ENCODE data around the gene ZFPM1.

ZFPM1 gene

DNA sequence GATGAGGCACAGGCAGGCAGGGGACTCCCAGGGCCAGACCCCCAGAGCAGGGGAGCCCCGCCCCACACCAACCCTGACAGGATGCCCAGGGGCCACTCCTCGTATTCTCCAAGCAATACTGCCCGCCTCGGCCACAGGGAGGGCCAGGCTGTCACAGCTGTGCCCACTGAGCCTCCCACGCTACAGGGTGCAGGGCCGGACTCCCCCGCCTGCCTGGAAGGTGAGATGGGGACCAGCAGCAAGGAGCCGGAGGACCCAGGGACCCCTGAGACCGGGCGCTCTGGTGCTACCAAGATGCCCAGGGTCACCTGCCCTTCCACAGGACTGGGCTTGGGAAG is 18.8 kb upstream of the ZFPM1 start:
- no peak for DNase-seq (ENCODE audit: low read depth)

DNA sequence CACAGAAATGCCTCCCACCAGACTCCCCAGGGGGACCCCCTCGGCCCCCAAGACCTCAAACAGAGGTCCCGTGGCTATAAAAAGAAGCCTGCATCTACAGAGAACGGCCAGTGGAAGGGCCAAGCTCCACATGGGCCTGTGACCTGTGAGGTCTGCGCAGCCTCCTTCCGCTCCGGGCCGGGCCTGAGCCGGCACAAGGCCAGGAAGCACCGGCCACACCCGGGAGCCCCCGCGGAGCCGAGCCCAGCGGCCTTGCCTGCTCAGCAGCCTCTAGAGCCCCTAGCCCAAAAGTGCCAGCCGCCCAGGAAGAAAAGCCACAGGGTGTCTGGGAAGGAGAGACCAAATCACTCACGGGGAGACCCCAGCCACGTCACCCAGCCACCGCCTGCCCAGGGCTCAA is 18.3 kb upstream of the ZFPM1 start:
- no peak for DNase-seq (ENCODE audit: low read depth)

DNA sequence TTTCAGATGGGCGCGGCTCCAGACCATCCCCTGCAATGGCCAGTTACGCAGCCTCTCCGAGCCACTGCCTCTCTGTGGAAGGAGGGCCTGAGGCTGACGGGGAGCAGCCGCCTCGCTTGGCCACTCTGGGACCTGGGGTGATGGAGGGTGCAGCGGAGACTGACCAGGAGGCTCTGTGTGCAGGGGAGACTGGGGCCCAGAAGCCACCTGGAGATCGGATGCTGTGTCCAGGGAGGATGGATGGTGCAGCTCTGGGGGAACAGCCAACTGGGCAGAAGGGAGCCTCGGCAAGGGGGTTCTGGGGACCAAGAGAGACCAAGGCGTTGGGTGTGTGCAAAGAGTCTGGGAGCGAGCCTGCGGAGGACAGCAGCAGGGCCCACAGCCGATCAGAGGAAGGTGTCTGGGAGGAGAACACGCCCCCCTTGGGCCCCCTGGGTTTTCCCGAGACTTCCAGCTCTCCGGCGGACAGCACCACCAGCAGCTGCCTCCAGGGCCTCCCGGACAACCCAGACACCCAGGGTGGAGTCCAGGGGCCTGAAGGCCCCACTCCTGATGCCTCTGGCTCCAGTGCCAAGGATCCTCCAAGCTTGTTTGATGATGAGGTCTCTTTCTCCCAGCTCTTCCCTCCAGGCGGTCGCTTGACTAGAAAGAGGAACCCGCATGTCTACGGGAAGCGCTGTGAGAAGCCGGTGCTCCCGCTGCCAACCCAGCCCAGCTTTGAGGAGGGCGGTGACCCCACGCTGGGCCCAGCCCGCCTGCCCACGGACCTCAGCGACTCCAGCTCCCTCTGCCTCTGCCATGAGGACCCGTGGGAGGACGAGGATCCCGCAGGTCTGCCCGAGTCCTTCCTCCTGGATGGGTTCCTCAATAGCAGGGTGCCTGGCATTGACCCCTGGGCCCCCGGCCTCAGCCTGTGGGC is 17.4 kb upstream of the ZFPM1 start:
- DNase-seq (ENCODE audit: low read depth) = no peak

DNA sequence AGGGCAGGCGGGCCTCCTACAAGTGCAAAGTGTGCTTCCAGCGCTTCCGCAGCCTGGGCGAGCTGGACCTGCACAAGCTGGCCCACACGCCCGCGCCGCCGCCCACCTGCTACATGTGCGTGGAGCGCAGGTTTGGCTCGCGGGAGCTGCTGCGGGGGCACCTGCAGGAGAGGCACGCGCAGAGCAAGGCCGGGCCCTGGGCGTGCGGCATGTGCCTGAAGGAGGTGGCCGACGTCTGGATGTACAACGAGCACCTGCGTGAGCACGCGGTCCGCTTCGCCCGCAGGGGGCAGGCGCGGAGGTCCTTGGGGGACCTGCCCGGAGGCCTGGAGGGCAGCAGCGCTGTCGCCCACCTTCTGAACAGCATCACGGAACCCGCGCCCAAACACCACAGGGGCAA is 16.3 kb upstream of the ZFPM1 start:
- no peak for DNase-seq (ENCODE audit: low read depth)

DNA sequence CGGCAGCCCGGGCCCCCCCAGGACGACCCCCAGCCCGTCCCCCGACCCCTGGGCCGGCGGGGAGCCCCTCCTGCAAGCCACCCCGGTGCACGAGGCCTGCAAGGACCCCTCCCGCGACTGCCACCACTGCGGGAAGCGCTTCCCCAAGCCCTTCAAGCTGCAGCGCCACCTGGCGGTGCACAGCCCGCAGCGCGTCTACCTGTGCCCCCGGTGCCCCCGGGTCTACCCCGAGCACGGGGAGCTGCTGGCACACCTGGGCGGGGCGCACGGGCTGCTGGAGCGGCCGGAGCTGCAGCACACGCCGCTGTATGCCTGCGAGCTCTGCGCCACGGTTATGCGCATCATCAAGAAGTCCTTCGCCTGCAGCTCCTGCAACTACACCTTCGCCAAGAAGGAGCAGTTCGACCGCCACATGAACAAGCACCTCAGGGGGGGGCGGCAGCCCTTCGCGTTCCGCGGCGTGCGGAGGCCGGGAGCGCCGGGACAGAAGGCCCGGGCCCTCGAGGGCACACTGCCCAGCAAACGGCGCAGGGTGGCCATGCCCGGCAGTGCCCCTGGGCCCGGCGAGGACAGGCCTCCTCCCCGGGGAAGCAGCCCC is 15.6 kb upstream of the ZFPM1 start:
- peak; percentile 63 for DNase-seq (ENCODE audit: low read depth)

DNA sequence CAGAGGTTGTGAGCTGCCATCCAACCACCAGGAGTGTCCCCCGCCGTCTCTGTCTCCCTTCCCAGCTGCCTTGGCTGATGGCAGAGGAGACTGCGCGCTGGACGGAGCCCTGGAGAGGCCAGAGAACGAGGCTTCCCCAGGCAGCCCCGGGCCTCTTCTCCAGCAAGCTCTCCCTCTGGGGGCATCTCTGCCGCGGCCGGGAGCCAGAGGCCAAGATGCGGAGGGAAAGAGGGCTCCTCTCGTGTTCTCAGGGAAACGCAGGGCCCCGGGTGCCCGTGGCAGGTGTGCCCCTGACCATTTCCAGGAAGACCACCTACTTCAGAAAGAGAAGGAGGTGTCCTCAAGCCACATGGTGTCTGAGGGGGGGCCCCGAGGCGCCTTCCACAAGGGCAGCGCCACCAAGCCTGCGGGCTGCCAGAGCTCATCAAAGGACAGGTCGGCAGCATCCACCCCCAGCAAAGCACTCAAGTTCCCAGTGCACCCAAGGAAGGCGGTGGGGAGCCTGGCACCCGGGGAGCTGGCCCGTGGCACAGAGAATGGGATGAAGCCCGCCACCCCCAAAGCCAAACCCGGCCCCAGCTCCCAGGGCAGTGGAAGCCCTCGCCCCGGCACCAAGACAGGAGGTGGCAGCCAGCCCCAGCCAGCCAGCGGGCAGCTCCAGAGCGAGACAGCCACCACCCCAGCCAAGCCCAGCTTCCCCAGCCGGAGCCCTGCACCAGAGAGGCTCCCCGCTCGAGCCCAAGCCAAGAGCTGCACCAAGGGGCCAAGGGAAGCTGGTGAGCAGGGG is 14.8 kb upstream of the ZFPM1 start:
- no peak for DNase-seq (ENCODE audit: low read depth)

DNA sequence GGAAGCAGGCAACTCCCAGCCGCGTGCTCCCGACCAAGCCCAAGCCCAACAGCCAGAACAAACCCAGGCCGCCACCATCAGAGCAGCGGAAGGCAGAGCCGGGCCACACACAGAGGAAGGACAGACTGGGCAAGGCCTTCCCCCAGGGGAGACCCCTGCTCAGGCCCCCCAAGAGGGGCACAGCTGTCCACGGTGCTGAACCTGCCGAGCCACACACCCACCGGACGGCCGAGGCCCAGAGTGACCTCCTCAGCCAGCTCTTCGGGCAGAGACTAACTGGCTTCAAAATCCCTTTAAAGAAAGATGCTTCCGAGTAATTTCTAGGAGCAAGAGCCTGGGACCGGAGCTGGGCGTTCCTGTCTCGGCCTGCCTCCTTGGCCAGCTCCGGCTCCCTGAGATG is 14.1 kb upstream of the ZFPM1 start:
- no peak for DNase-seq (ENCODE audit: low read depth)

DNA sequence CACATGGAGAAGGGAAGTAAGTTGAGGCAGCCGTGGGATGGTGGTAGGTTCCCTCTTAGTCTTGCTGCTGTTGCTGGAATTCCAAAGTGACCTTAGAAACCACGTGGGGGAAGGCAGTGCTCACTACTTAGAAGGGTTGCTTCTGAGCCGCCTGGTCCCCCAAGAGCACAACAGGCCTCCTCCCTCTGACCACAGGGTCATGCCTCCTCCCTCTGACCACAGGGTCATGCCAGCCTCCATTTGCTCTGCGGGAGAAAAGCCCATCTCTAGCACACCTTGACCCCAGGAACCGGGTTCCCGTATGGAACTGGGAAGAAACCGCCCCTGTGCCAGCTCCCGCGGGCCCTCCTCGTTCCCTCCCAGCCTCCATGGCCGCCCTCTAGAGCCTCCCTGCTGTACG is 13.4 kb upstream of the ZFPM1 start:
- no peak for DNase-seq (ENCODE audit: low read depth)

DNA sequence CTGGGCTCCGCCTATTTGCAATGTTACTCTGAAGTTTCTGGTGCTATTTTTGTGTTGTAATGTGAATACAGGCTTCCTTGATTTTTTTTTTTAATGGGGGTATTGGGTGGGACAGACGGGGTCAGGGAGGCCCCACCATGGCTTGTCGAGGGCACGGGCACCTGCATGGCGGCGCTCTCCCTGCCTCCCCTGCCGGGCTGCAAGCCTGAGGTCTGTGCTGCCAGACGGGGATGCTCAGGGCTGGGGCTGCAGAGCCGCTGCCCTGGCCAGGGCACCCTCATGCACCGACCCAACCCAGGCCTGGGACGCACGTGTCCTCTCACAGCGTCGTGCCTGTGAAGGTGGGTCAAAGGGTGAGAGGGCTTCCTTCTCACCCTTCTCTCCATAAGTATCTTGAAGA is 13.0 kb upstream of the ZFPM1 start:
- DNase-seq (ENCODE audit: low read depth) = no peak

DNA sequence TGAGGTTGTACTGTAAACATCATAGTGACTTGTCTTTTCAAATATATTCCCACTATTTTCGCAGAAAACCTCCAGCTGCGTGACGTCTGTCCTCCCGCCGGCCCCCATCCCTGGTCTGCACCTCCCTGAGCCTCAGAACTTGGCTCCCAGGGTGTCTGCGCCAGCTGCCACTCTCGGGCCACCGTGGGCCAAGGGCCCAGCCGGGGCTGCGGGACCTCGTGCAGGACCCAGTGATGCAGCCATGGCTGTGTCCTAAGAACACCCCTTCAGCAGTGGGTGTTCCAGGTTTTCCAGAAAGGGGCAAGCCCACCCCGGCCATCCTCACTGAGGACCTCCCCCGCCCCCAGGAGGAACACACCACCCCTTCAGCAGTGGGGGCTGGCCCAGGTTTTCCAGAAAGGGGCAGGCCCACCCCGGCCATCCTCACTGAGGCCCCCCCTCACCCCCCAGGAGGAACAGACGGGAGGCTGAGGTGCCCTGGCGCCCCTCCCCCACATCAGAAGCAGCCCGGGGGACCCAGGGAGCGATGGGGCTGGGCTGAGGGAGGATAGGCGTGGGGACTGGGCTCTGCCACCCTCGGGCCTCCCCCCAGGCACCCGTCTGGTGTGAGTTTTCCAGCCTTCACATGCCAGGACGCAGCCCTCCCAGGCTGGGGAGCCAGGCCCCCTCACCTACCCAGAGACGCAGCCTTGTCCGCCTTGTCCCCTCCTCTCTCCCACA is 12.2 kb upstream of the ZFPM1 start:
- no peak for DNase-seq (ENCODE audit: low read depth)

DNA sequence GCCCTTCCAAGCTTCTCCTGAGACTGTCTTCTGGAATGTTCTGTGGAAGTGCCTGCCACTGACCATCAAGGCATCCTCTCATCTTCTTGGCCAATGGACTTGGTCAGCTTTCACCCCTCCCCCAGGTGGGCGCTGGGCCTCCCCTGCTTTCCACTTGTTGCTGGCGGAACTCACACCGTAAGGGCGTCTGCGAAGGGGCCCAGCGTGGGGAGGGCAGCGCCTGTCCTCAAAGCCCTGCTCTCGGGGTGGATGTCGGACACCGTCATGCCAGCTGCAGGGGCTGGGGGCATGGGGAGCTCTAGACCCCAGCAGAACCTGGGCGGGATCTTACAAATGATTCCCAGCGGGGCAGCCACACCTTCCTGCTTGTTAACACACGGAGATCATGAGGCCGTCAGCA is 11.6 kb upstream of the ZFPM1 start:
- no peak for DNase-seq (ENCODE audit: low read depth)

DNA sequence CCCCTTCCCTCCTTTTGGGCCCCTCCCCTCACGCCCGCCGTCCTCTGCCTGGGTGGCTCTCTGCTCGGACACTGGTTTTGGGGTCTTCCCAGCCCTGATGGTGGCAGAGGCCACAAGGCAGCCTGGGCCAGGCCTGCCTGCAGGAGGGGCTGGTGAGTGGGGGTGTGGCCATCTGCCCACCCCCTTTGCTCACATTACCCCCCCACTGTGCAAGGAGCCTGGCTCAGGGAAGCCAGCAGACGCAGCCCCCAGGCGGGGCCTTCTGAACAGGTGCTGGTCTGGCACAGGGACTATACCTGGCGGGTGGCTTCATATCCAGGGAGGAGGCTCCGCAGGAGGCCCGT is 10.7 kb upstream of the ZFPM1 start:
- no peak for DNase-seq (ENCODE audit: low read depth)

DNA sequence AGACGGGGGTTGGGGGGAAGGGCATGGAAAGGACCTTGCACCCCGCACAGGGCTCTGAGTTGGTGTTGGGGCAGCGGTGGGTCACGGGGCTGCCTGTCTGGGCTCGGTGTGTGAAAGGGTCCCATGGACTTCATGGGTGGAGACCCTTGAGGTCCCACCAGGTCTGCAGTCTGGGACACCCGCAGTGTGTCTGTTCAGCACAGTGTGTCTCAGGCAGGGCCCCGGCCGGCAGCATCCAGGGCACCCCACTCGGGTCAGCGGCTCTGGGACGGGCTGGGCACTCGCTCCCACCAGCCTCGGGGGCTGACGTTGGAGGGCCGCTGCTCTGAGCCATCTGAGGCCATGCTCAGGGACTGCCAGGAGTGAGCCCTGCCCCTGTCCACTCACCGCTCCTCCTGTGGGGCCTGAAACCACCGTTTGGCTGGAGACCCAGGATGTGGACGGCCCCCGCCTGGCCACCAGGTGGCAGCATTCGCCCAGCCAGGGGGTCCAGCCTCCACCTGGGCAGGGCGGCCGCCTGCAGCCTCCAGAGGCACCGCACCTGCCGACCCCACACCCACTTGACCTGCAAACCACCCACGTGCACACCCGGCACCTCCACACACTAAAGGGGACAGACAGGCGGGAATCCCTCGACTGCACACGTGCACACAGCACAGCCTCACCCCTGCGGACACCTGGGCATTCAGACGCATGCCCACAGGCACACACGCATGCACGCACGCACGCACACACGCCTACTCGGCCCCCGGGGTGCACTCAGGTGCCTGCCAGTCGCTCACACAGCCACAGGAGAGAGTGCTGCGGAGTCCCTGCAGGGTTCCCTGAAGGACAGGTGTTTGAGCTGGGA is 10.1 kb upstream of the ZFPM1 start:
- peak; percentile 63 for DNase-seq (ENCODE audit: low read depth)

DNA sequence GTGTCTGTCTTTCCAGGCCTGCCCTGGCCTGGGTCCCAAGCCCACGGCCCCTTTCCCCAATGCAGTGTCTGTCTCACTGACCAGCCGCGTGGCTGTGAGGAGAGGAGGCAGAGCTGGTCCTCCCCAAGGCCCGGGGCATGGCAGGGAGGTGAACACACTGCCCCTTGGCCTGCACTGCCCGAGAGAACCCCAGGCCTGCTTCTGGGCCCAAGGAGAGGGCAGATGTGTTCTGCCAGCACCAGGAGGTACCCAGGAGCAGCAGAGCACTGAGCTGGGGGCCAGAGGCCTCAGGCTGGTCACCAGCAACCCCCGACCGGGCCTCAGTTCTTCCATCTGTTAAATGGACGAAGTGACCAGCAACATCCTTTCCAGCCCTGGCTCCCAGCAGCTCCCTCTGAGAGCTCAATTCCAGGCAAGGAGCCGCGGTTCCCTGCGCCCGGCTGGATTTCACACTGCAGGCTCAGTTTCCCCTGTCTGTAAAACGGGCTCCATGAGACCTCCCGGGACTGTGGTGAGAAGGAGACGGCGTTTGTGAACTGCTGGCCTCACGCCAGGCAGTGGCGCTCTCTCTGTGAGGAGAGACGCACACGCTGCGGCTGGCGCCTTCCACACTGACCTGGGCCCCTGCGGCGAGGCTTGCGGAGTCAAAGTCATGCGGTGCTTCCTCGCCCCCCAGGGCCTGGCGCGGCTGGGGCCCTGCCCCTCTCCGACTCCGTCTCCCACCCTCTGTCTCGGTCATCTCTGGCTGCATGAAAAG is 8.1 kb upstream of the ZFPM1 start:
- DNase-seq (ENCODE audit: low read depth) = no peak

DNA sequence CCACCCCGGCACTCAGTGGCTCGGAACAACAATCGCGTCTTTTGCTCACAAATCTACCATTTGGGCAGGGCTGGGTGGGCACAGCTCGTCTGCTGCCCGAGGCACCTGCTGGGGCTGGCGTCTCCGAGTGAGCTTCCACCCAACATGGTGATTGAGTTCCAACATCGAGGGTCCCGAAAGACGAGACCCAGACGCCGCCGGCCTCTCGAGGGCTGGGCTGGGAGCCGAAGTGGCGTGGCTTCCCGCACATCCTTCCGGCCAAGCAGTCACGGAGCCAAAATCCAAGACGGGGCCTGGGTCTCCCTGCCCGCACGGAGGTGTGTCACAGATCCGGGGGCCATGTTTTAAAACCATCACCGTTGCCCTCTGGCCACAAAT is 7.5 kb upstream of the ZFPM1 start:
- no peak for DNase-seq (ENCODE audit: low read depth)

DNA sequence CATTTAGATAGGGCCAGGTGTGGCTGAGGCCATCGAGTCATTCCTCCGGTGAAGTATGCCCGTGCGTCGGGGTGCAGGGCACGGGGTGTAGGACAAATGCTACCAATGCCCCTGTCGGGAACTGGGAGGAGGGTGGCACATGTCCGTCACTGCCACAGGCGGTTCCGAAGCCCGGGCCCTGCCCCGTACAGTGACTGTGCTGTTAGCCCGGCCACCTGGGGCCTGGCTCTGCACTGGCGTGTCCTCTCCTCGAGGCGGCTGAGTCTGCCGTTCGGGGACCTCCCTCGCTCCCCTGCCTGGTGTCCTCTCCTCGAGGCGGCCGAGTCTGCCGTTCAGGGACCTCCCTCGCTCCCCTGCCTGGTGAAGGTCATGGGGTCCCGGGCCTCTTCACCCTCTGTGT is 7.0 kb upstream of the ZFPM1 start:
- no peak for DNase-seq (ENCODE audit: low read depth)

DNA sequence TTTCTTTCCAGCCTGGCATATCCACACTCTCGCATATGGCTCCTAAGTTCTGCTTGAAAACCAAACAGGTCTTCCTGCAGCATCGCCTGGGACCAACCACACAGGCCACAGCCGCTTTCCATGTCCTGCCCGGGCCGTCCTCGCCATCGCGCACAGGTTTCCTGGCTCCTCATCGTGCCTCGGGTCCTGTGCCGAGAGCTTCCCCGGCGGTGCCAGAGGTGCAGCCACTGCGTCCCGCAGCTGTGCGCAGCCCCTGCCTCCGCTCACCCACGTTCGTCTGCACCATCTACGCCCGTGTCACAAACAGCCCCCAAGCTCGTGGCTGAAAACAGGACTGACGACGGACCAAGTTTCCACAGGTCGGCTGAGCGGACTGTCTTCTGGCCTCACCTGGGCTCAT is 6.3 kb upstream of the ZFPM1 start:
- DNase-seq (ENCODE audit: low read depth) = no peak

DNA sequence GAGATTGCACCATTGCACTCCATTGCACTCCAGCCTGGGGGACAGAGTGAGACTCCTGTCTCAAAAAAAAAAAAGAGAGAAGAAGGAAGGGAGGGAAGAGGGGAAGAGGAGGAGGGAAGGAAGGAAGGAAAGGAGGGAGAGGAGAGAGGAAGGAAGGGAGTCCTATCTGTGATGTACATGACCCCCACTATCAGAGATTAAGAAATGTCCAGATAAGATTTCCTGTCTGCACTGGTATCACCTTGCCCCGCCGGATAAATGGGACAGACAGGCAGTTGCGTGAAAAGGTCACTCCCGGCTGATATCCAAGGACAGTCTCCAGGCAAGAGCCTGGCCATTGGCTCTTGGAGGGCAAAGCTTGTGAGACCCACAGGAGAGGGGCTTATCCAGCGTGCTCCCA is 5.2 kb upstream of the ZFPM1 start:
- DNase-seq (ENCODE audit: low read depth) = no peak

DNA sequence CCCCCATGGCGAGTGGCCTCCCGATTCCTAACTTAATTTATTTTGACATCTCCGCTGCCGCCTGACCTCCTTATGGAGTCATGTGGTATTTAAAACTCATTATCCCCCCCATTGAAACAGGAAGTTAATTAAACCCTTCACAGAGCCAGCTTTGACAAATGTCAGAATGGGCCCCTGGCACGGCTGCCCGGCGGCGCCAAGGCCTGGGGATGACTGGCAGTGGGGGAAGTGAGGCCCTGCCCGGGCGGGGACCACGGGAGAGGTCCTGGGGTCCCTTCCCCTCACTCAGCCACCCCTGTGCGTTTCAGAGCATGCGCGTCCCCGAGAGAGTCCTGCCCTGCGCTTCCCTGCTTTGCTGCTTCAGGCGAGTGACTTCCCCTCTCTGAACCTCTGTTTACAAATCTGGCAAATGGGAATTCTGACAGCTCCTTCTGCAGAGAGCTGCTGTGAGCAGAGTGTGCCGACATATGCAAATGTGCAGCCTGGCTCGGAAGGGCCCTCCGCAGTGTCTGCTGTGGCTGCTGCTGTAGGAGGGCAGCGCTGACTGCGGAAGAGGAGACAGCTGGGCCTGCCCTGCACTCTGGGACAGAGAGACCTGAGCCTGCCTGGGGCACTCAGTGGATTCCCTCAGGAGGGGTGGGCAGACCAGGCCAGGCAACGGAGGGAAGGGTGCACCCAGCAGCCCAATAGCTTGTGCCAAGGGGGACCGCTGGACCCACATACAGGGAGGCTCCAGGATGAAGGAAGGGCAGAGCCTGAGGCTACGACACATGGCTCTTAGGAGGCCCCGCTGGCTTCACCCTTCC is 4.4 kb upstream of the ZFPM1 start:
- no peak for DNase-seq (ENCODE audit: low read depth)

DNA sequence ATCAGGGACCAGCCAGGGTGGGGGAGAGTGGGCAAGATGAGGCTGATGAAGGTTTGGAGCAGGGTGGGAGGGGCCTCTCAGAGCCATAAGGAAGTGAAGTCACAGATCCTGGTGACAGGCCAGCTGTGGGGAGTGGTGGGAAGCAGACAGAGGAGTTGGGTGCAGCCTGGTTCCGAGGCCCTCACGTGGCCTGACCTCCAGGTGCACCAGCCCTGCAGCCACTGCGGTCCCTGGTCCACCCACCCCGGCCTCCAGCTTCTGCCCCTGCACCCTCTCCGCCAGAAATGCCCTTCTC is 3.9 kb upstream of the ZFPM1 start:
- no peak for DNase-seq (ENCODE audit: low read depth)
